GM18909 (cell line): ENCODE results near the gene CPVL.

Experiments
- ATAC-seq: cut with Tn5 transposase; IDR thresholded peaks from one replicate; pipeline ENCODE4 v1.9.1; 2021; ENCODE audit warnings: mild to moderate bottlenecking; ENCODE audit not compliant: unreplicated experiment, poor library complexity

The CPVL gene

GRCh38 chr7:29053105-29053872 is 93.0 kb downstream of the CPVL start:
- no peak for ATAC-seq

- no peak for ATAC-seq
These were observed 99.4 kb downstream of the CPVL start for GRCh38 chr7:29046978-29047377.

GRCh38 chr7:29045258-29046086 is 100.9 kb downstream of the CPVL start:
- ATAC-seq, result no peak

GRCh38 chr7:29044554-29044953 is 101.8 kb downstream of the CPVL start:
- ATAC-seq, result no peak

GRCh38 chr7:29043576-29043975 is 102.8 kb downstream of the CPVL start:
- no peak for ATAC-seq

GRCh38 chr7:29042824-29043231 is 103.5 kb downstream of the CPVL start:
- no peak for ATAC-seq

- no peak for ATAC-seq
These were observed 104.3 kb downstream of the CPVL start for GRCh38 chr7:29041991-29042390.

- no peak for ATAC-seq
These were observed 105.8 kb downstream of the CPVL start for GRCh38 chr7:29040579-29040925.

- no peak for ATAC-seq
These were observed 106.3 kb downstream of the CPVL start for GRCh38 chr7:29039821-29040578.

- ATAC-seq, result no peak
These were observed 107.9 kb downstream of the CPVL start for GRCh38 chr7:29038463-29038862.

- ATAC-seq, result no peak
These were observed 111.1 kb downstream of the CPVL start for GRCh38 chr7:29035044-29035740.

GRCh38 chr7:29033584-29033983 is 112.8 kb downstream of the CPVL start:
- ATAC-seq, result no peak

- ATAC-seq, result no peak
These were observed 114.2 kb downstream of the CPVL start for GRCh38 chr7:29032146-29032545.

- no peak for ATAC-seq
These were observed 115.5 kb downstream of the CPVL start for GRCh38 chr7:29030781-29031275.

GRCh38 chr7:29022291-29022988 is 123.9 kb downstream of the CPVL start:
- ATAC-seq, result no peak

- no peak for ATAC-seq
These were observed 126.4 kb downstream of the CPVL start for GRCh38 chr7:29019896-29020295.

GRCh38 chr7:29019387-29019786 is 127.0 kb downstream of the CPVL start:
- ATAC-seq, result no peak

GRCh38 chr7:29017713-29018112 is 128.6 kb downstream of the CPVL start:
- ATAC-seq, result no peak

GRCh38 chr7:29014725-29015124 is 131.6 kb downstream of the CPVL start:
- ATAC-seq, result no peak

GRCh38 chr7:29013931-29014330 is 132.4 kb downstream of the CPVL start:
- no peak for ATAC-seq
